Neutrophil (primary cell): ENCODE measurements around the gene CLCNKA.

Experiments
- H3K27ac ChIP-seq: fragments of 200-600 bp; sonication (generic); 2 replicates; pipeline ENCODE4 v1.5.1; 2016; ENCODE audit warnings: mild to moderate bottlenecking, moderate library complexity
- H3K27me3 ChIP-seq: fragments of 200-600 bp; sonication (generic); 2 replicates; pipeline ENCODE4 v1.6.0; 2016; ENCODE audit warnings: mild to moderate bottlenecking
- H3K36me3 ChIP-seq: fragments of 200-600 bp; sonication (generic); 2 replicates; pipeline ENCODE4 v1.5.1; 2017
- H3K4me1 ChIP-seq, 2 experiments: fragments of 200-600 bp in 1 of 2; sonication (generic) in 1 of 2; 1 replicate in 1 of 2; 2 replicates in 1 of 2; pipeline versions ENCODE4 v1.5.1 to v1.6.1; 2013 to 2016; ENCODE audit warnings: low read depth in 1 of 2, low read length in 1 of 2, mild to moderate bottlenecking in 1 of 2, moderate library complexity in 1 of 2; ENCODE audit not compliant: control insufficient read depth in 1 of 2, insufficient read depth in 1 of 2
- H3K4me3 ChIP-seq, 2 experiments: fragments of 200-600 bp in 1 of 2; sonication (generic) in 1 of 2; 1 replicate in 1 of 2; 2 replicates in 1 of 2; pipeline ENCODE4 v1.5.1; 2013 to 2016; ENCODE audit warnings: low read depth in 1 of 2, low read length in 1 of 2, mild to moderate bottlenecking in 1 of 2, moderate library complexity in 1 of 2
- H3K9me3 ChIP-seq: fragments of 200-600 bp; sonication (generic); 2 replicates; pipeline ENCODE4 v1.5.1; 2016
- CTCF ChIP-seq: fragments of 200-600 bp; sonication (generic); IDR thresholded peaks from 2 replicates; pipeline ENCODE4 v1.5.1; 2016; ENCODE audit warnings: antibody characterized with exemption

Gene CLCNKA

DNA sequence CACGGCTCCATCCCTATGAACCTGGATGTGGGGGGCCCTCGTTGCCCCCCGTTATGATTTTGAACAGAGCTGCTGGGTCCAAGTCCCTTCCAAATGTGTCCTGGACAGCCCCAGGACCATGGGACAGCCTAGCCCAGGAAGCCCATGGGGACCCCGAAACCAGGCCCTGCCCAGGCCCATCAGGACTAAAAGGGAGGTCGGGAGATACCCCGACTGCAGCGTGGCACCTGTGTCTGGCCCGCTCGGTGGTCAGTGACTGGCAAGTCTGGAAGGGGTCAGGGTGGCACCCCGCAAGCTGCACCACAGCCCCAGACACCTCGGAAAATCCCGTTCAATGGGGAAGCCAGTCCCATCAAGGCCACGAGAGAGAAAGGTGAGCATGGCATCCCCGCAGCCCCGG, 28.2 kb upstream of the CLCNKA start:
- Histone ChIP-seq H3K4me1 (no peaks in the 10 kb centered on the region), H3K27ac (no peak overlapping the region), H3K4me3 (no peak overlapping the region), H3K27me3 (no peaks in the 10 kb centered on the region), H3K9me3 (no peaks in the 10 kb centered on the region), H3K36me3 (no peaks in the 10 kb centered on the region)
- TF ChIP-seq CTCF = no peak

DNA sequence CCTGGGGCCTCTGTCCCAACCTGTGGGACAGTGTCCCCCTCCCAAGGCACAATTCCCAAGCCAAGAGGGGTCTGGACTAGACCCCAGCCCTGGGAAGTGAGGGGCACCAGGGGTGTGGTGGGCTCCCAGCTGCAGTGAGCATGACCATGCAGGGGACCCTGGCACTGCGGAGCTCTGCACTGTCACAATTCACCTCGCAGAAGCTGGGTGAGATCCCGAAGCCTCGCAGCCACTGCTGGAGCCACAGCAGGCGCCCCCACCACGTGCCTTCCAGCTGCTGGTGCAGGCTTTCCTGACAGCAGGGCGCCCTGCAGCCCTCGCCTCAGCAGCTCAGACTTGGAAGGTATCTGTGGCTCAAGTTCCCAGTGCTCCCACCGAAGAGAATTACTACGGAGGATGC, 27.8 kb upstream of the CLCNKA start:
- no peak for TF ChIP-seq CTCF
- no peaks in the 10 kb centered on the region for H3K4me1 ChIP-seq
- H3K36me3 ChIP-seq = no peaks in the 10 kb centered on the region
- no peaks in the 10 kb centered on the region for H3K9me3 ChIP-seq
- no peaks in the 10 kb centered on the region for H3K27me3 ChIP-seq
- H3K27ac ChIP-seq = no peak overlapping the region
- no peak overlapping the region for H3K4me3 ChIP-seq

- H3K27ac ChIP-seq = no peak overlapping the region
- H3K4me1 ChIP-seq = no peaks in the 10 kb centered on the region
- no peaks in the 10 kb centered on the region for H3K27me3 ChIP-seq
- H3K9me3 ChIP-seq = no peaks in the 10 kb centered on the region
- no peak for TF ChIP-seq CTCF
- H3K4me3 ChIP-seq = no peak overlapping the region
- no peaks in the 10 kb centered on the region for H3K36me3 ChIP-seq
These were observed 27.1 kb upstream of the CLCNKA start for GRCh38 chr1:15994590-15995351.

- Histone ChIP-seq H3K4me1 (no peaks in the 10 kb centered on the region), H3K27me3 (no peaks in the 10 kb centered on the region), H3K36me3 (no peaks in the 10 kb centered on the region), H3K4me3 (no peak overlapping the region), H3K27ac (no peak overlapping the region), H3K9me3 (no peaks in the 10 kb centered on the region)
- no peak for TF ChIP-seq CTCF
These were observed 24.7 kb upstream of the CLCNKA start for GRCh38 chr1:15997076-15997585.

DNA sequence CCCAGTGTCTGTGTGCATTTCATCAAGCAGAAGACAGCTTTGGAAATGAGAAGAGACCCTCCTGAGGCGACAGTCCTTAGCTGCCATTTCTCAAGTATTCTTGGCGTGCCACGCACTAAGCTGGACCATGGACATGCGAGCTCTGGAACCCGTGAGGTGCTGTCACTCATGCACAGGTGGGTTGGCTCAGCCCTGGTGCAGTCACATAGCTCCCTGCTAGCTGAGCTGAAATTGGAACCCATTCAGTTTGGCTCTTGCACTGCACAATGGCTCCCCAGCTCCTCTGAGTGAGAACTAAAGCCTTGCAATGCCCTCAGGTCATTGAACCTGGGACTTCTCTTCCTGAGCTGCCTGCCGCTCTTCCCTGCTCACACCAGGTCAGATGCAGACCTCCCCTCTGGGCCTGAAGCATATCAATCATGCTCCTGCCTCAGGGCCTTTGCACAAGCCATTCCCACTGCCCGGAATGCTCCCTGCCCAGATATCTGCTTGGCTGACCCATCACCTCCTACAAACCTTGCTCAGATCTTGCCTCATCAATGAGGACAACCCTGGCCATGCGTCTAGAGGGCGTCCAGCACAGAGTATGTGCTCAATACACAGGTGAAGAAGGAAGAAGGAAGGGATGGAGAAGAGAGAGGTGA, 24.1 kb upstream of the CLCNKA start:
- Histone ChIP-seq H3K9me3 (no peaks in the 10 kb centered on the region), H3K27ac (no peak overlapping the region), H3K27me3 (no peaks in the 10 kb centered on the region), H3K4me1 (no peaks in the 10 kb centered on the region), H3K36me3 (no peaks in the 10 kb centered on the region), H3K4me3 (no peak overlapping the region)
- TF ChIP-seq CTCF = no peak
